K562 (cell line): ENCODE measurements around the gene SEC63. TPM values are rescaled to one million over a fixed set of nuclear protein-coding genes. Genes with fewer than 3 reads are reported as not detected.
A peak's percentile ranks its signal among the peaks of the same experiment; 100 is the strongest.

Experiments
- BHLHE40 ChIP-seq: IDR thresholded peaks from 2 replicates; pipeline ENCODE4 v1.6.1; 2011; ENCODE audit warnings: low read length, improper control_type of control experiment
- CBX2 ChIP-seq: fragments of 200-600 bp; sonication (generic); IDR thresholded peaks from one replicate; pipeline ENCODE4 v1.6.1; 2012; ENCODE audit warnings: mild to moderate bottlenecking, low read length, inconsistent platforms; ENCODE audit not compliant: insufficient read depth, poor library complexity, severe bottlenecking
- CCNT2 ChIP-seq: IDR thresholded peaks from 2 replicates; pipeline ENCODE4 v1.6.1; 2011; ENCODE audit warnings: borderline replicate concordance, low read depth, mild to moderate bottlenecking, moderate library complexity, mixed read lengths, low read length; ENCODE audit not compliant: insufficient read length; ENCODE audit errors: extremely low read depth
- EP400 ChIP-seq: fragments of 450-650 bp; IDR thresholded peaks from 2 replicates; pipeline ENCODE4 v1.6.1; 2017; ENCODE audit warnings: antibody characterized with exemption, mild to moderate bottlenecking, moderate library complexity
- GABPB1 ChIP-seq: sonication (generic); formaldehyde crosslinking; IDR thresholded peaks from 2 replicates; pipeline ENCODE4 v1.8.0; 2022; ENCODE audit warnings: mild to moderate bottlenecking, missing genetic modification reagents
- GABPB2 ChIP-seq: fragments of 250-450 bp; sonication (Bioruptor Pico); conservative IDR thresholded peaks from 2 replicates; pipeline ENCODE4 v1.5.1; 2021; ENCODE audit warnings: mild to moderate bottlenecking
- KDM5B ChIP-seq: fragments of 200-600 bp; sonication (generic); IDR thresholded peaks from 2 replicates; pipeline ENCODE4 v1.6.1; 2012; ENCODE audit warnings: low read depth, mild to moderate bottlenecking, moderate library complexity, low read length, control low read depth, inconsistent platforms; ENCODE audit not compliant: insufficient replicate concordance
- KLF10 ChIP-seq: fragments of 250-450 bp; sonication (Bioruptor Pico); IDR thresholded peaks from 2 replicates; pipeline ENCODE4 v1.6.1; 2021; ENCODE audit warnings: matching md5 sums
- KLF13 ChIP-seq: fragments of 450-650 bp; IDR thresholded peaks from 2 replicates; pipeline ENCODE4 v1.6.1; 2016; ENCODE audit warnings: missing genetic modification characterization, low read depth, mild to moderate bottlenecking, missing compliant biosample characterization, moderate library complexity, borderline replicate concordance
- NR2C2 ChIP-seq, 2 experiments: fragments of 200-800 bp in 1 of 2; sonication (Bioruptor generic) in 1 of 2; sonication (generic) in 1 of 2; formaldehyde crosslinking in 1 of 2; IDR thresholded peaks; 2 replicates each; pipeline versions ENCODE4 v1.6.1 to v1.8.0; 2016 to 2022; ENCODE audit warnings: mild to moderate bottlenecking in 1 of 2, missing compliant biosample characterization in 1 of 2, missing genetic modification characterization in 1 of 2, missing genetic modification reagents in 1 of 2
- PHF21A ChIP-seq: fragments of 450-650 bp; IDR thresholded peaks from 2 replicates; pipeline ENCODE4 v1.6.1; 2017; ENCODE audit warnings: low read depth, borderline replicate concordance
- RBFOX2 ChIP-seq: fragments of 200-400 bp; formaldehyde crosslinking; IDR thresholded peaks from 2 replicates; pipeline ENCODE4 v1.6.1; 2017; ENCODE audit warnings: low read depth, mild to moderate bottlenecking, low read length, moderate library complexity
- RCOR1 ChIP-seq, 2 experiments: IDR thresholded peaks; 2 replicates each; pipeline ENCODE4 v1.6.1; 2012; ENCODE audit warnings: low read depth in 2 of 2, low read length in 2 of 2, borderline replicate concordance in 1 of 2, improper control_type of control experiment in 1 of 2
- SMC3 ChIP-seq: conservative IDR thresholded peaks from 2 replicates; pipeline ENCODE4 v1.6.1; 2011; ENCODE audit warnings: low read depth, low read length, improper control_type of control experiment; ENCODE audit not compliant: insufficient read depth
- SRF ChIP-seq, 2 experiments: fragments of 250-450, 450-650 bp in 1 of 2; sonication (Bioruptor Pico) in 1 of 2; sonication (generic) in 1 of 2; formaldehyde crosslinking; IDR thresholded peaks; 2 replicates each; pipeline versions ENCODE4 v1.5.0 to v1.5.1; 2020 to 2022; ENCODE audit warnings: mild to moderate bottlenecking in 1 of 2, missing genetic modification reagents in 1 of 2
- TAF1 ChIP-seq: IDR thresholded peaks from 2 replicates; pipeline ENCODE4 v1.6.1; 2011; ENCODE audit warnings: mild to moderate bottlenecking, low read length, moderate library complexity; ENCODE audit not compliant: insufficient read depth, control insufficient read depth, severe bottlenecking; ENCODE audit errors: extremely low read depth
- TAF9B ChIP-seq: fragments of 450-650 bp; IDR thresholded peaks from 2 replicates; pipeline ENCODE4 v1.6.1; 2018; ENCODE audit warnings: mild to moderate bottlenecking; ENCODE audit not compliant: partially characterized antibody
- THAP12 ChIP-seq: fragments of 250-450 bp; sonication (Bioruptor Pico); IDR thresholded peaks from 2 replicates; pipeline ENCODE4 v1.9.0; 2021; ENCODE audit warnings: mild to moderate bottlenecking, inconsistent platforms
- U2AF1 ChIP-seq: fragments of 200-400 bp; formaldehyde crosslinking; optimal IDR thresholded peaks from 2 replicates; pipeline ENCODE3; 2017; ENCODE audit warnings: mild to moderate bottlenecking, low read depth, low read length, moderate library complexity
- ZEB2 ChIP-seq: fragments of 450-650 bp; IDR thresholded peaks from 2 replicates; pipeline ENCODE4 v1.6.1; 2016
- ZNF324 ChIP-seq: fragments of 250-450 bp; sonication (Bioruptor Pico); IDR thresholded peaks from 2 replicates; pipeline ENCODE4 v1.4.0; 2020; ENCODE audit warnings: mild to moderate bottlenecking
- ZNF639 ChIP-seq, 2 experiments: fragments of 200-800 bp in 1 of 2; sonication (Bioruptor generic) in 1 of 2; sonication (generic) in 1 of 2; formaldehyde crosslinking in 1 of 2; IDR thresholded peaks in 1 of 2; conservative IDR thresholded peaks in 1 of 2; 2 replicates each; pipeline versions ENCODE4 v1.5.0 to v1.6.1; 2016 to 2020; ENCODE audit warnings: missing compliant biosample characterization in 1 of 2, missing genetic modification characterization in 1 of 2, missing genetic modification reagents in 1 of 2
- polyA plus RNA-seq, 8 experiments: library from polyadenylated mRNA; depleted of rRNA in 4 of 8; stranded (reverse) in 5 of 8; unstranded in 3 of 8; fragments of >200 nt; fragmentation: Nextera tagmentation in 2 of 8; fragmentation: Illumina TruSeq in 1 of 8; extraction: Ambion mirVana in 2 of 8; extraction: Trizol in 1 of 8; gene quantifications; 2 replicates each; pipeline versions ENCODE4 v1.2.1 to v1.2.3, GENCODE V29; 2011 to 2014; ENCODE audit warnings: inconsistent platforms in 1 of 8, missing spikeins in 1 of 8
- total RNA-seq, 7 experiments: library from RNA; depleted of rRNA in 6 of 7; stranded (reverse); fragments of >200 nt in 6 of 7; fragmentation: Illumina TruSeq in 2 of 7; extraction: Trizol in 2 of 7; gene quantifications; 2 replicates each; pipeline versions ENCODE4 v1.2.1 to v1.2.3, GENCODE V29; 2011 to 2021; ENCODE audit warnings: low replicate concordance in 1 of 7

Gene SEC63
- total and polyA plus RNA-seq, 9 of the 15 experiments (the other 6 are each of a cell fraction or from before 2014, with no cell fraction given), result 13.8 to 74.6 (median 28.4) TPM

- TF ChIP-seq RBFOX2 (peak; percentile 97), KLF10 (CRISPR knock-in tag) (no peak), ZNF324 (CRISPR knock-in tag) (no peak), EP400 (peak; percentile 87; the same call in 1 of the 2 replicates), TAF1 (peak; percentile 88), GABPB2 (CRISPR knock-in tag) (no peak), BHLHE40 (peak; percentile 56), KLF13 (tag) (0 out of 2 replicates have a peak, but pooled peaks have one; percentile 14), GABPB1 (peak; percentile 54; the same call in 1 of the 2 replicates), TAF9B (peak; percentile 70), KDM5B (peak; percentile 84), THAP12 (CRISPR knock-in tag) (peak; percentile 48; the same call in 1 of the 2 replicates), PHF21A (0 out of 2 replicates have a peak, but pooled peaks have one; percentile 24), U2AF1 (peak; percentile 30), SMC3 (0 out of 2 replicates have a peak, but pooled peaks have one; percentile 10), NR2C2 (CRISPR knock-in tag; IDR thresholded peaks at IDR 0.05) (0 out of 2 replicates have a peak, but pooled peaks have one; percentile 22), NR2C2 (tag; IDR thresholded peaks at IDR 0.05) (no peak), ZEB2 (0 out of 2 replicates have a peak, but pooled peaks have one; percentile 50), CBX2 (no peak), RCOR1 (IDR thresholded peaks at IDR 0.05; ENCODE audit: borderline replicate concordance in 1 of 2, low read depth in 2 of 2, low read length in 2 of 2) (no peak), SRF (CRISPR knock-in tag; IDR thresholded peaks at IDR 0.05) (no peak; a peak in 1 of 4 replicates), ZNF639 (CRISPR knock-in tag; conservative IDR thresholded peaks at IDR 0.05 in 1 of 2, IDR thresholded peaks at IDR 0.05 in 1 of 2) (peak in 1 of 2 experiments; percentile 56; a peak in 1 of 4 replicates), CCNT2 (peak; percentile 30)
Observed at GRCh38 chr6:107957909-107958688, at the start of gene SEC63 (continued).
